ENCODE results near the gene SPA17. TPM values are rescaled to one million over a fixed set of nuclear protein-coding genes. Genes with fewer than 3 reads are reported as not detected.

The SPA17 gene
- total RNA-seq (2022; extraction: Qiagen RNA extraction), result 16.2 to 24.4 TPM (median 18.4 TPM) in 5 replicates

DNA sequence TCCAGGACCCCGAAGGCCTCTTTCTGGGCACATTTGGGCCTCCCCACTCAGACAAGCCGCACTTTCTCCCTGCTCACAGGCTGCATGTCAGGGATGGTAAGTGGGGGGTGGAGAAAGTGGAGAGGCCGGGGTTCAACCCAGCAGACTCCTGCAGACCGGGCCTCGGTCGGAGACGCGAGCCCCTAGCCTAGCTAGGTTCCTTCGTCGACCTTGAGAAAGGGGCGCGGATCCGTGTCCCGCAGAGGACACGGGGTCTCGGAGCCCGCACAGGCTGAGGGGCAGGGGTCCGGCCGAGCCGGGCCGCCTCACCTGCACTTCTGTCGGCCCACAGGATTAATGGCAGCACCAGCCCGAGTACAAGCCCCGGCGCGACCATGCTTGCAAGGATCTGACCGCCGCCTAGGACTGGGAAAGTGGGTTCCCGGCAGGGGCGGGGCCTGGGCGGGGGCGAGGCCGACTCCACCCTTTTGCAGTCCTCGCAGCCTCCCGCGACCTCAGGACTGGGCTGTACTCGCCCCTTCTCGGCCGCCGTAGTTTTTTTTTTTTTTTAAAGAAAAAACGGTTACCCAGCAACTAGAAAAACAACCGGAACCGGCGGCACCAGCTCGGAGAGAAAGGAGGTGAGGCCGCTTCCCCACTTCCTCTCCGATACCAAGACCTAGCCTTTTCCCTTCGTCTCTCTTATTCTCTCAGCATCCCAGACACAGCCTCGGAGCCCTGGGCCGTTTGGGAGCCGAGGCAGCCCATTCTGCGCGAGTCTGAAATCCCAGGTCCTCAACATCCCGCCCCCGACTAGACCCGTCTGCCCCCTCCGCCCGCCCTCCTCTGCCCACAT is at the start of gene SPA17, which contains the start of gene SIAE:
TSS of gene SPA17 (plus strand) at position 572 of the 835 bp plus-strand sequence. CDS start 1,361 bp downstream, outside the sequence.
TSS of gene SIAE (minus strand) at position 407 of the 835 bp plus-strand sequence. CDS start at position 376, 31 bp downstream.

GRCh38 chr11:124739479-124740276 is 66.0 kb downstream of the SPA17 start, which contains the start of gene NRGN:
Gene NRGN, plus strand, starts transcription at chr11:124739942. Its CDS starts 143 bp downstream, at chr11:124740085.

Other genes with a start within 250 kb of the SPA17 start
- gene OR8B4, start 249.0 kb upstream of the SPA17 start, total RNA-seq (2022; extraction: Qiagen RNA extraction), result not detected in 5 replicates
- not detected in 5 replicates for gene OR8B8, start 228.2 kb upstream of the SPA17 start, total RNA-seq (2022; extraction: Qiagen RNA extraction)
- not detected in 5 replicates for gene OR8B12, start 130.2 kb upstream of the SPA17 start, total RNA-seq (2022; extraction: Qiagen RNA extraction)
- not detected in 5 replicates for gene OR8A1, start 103.9 kb upstream of the SPA17 start, total RNA-seq (2022; extraction: Qiagen RNA extraction)
- gene PANX3, start 62.5 kb upstream of the SPA17 start, total RNA-seq (2022; extraction: Qiagen RNA extraction), result not detected in 5 replicates
- 16.0 to 17.5 TPM (median 16.3 TPM) in 5 replicates for gene TBRG1, start 51.0 kb upstream of the SPA17 start, total RNA-seq (2022; extraction: Qiagen RNA extraction)
- gene SIAE, start 165 bp upstream of the SPA17 start, total RNA-seq (2022; extraction: Qiagen RNA extraction), result 14.3 to 15.8 TPM (median 15.0 TPM) in 5 replicates
- gene NRGN, start 66.0 kb downstream of the SPA17 start, total RNA-seq (2022; extraction: Qiagen RNA extraction), result 6.0 to 13.6 TPM (median 10.2 TPM) in 5 replicates
- gene VSIG2, start 78.4 kb downstream of the SPA17 start, total RNA-seq (2022; extraction: Qiagen RNA extraction), result not detected in 5 replicates
- gene ESAM, start 88.4 kb downstream of the SPA17 start, total RNA-seq (2022; extraction: Qiagen RNA extraction), result 10.4 to 14.2 TPM (median 13.1 TPM) in 5 replicates
- gene MSANTD2, start 126.5 kb downstream of the SPA17 start, total RNA-seq (2022; extraction: Qiagen RNA extraction), result 5.4 to 6.1 TPM (median 5.7 TPM) in 5 replicates
- gene ROBO3, start 191.5 kb downstream of the SPA17 start, total RNA-seq (2022; extraction: Qiagen RNA extraction), result 2.0 to 3.8 TPM (median 2.9 TPM) in 5 replicates
- not detected in 5 replicates for gene ROBO4, start 224.0 kb downstream of the SPA17 start, total RNA-seq (2022; extraction: Qiagen RNA extraction)
- gene HEPN1, start 245.3 kb downstream of the SPA17 start, total RNA-seq (2022; extraction: Qiagen RNA extraction), result not detected in 5 replicates

Measured in A549 treated with Hydrocortisone at 1 μM for 4 hours (cell line).